Right atrium auricular region (tissue), 2 donors: Measurements from ENCODE around the gene CBR3. TPM values are rescaled to one million over a fixed set of nuclear protein-coding genes. Genes with fewer than 3 reads are reported as not detected.

ENCODE experiments used
- DNase-seq: peaks from one replicate; pipeline ENCODE4 v3.0.0-alpha.2; 2019; ENCODE audit warnings: low spot score
- H3K27ac ChIP-seq, 2 donors: fragments of 200-600 bp; sonication (generic); 1 replicate in 1 of 2; 2 replicates in 1 of 2; pipeline ENCODE4 v1.5.1; 2016 to 2019
- H3K27me3 ChIP-seq, 2 donors: fragments of 200-600 bp; sonication (generic); one replicate each; pipeline versions ENCODE4 v1.5.1 to v1.6.0; 2017 to 2019
- H3K36me3 ChIP-seq: fragments of 200-600 bp; sonication (generic); one replicate; pipeline ENCODE4 v1.5.1; 2016
- H3K4me1 ChIP-seq, 2 donors: fragments of 200-600 bp; sonication (generic); one replicate each; pipeline versions ENCODE4 v1.5.1 to v1.6.0; 2017 to 2019
- H3K4me3 ChIP-seq, 2 donors: fragments of 200-600 bp; sonication (generic); 1 replicate in 1 of 2; 2 replicates in 1 of 2; pipeline ENCODE4 v1.5.1; 2017 to 2019; ENCODE audit warnings: mild to moderate bottlenecking in 1 of 2, moderate library complexity in 1 of 2
- H3K9me3 ChIP-seq, 2 donors: fragments of 200-600 bp; sonication (generic); one replicate each; pipeline ENCODE4 v1.5.1; 2019
- total RNA-seq, 2 donors: library from RNA; depleted of rRNA; stranded (reverse); fragments of >200 nt; gene quantifications; one replicate each; pipeline ENCODE4 v1.1.0, GENCODE V29; 2016
- TF ChIP-seq, protein P1 (sequence below), 2 donors: fragments of 200-600 bp; sonication (generic); IDR thresholded peaks; one replicate each; pipeline ENCODE4 v1.5.1; 2019; ENCODE audit warnings: antibody characterized with exemption in 2 of 2

The CBR3 gene
- total RNA-seq, 2 donors from 2014 or later: 1.8 to 8.2 TPM

DNA sequence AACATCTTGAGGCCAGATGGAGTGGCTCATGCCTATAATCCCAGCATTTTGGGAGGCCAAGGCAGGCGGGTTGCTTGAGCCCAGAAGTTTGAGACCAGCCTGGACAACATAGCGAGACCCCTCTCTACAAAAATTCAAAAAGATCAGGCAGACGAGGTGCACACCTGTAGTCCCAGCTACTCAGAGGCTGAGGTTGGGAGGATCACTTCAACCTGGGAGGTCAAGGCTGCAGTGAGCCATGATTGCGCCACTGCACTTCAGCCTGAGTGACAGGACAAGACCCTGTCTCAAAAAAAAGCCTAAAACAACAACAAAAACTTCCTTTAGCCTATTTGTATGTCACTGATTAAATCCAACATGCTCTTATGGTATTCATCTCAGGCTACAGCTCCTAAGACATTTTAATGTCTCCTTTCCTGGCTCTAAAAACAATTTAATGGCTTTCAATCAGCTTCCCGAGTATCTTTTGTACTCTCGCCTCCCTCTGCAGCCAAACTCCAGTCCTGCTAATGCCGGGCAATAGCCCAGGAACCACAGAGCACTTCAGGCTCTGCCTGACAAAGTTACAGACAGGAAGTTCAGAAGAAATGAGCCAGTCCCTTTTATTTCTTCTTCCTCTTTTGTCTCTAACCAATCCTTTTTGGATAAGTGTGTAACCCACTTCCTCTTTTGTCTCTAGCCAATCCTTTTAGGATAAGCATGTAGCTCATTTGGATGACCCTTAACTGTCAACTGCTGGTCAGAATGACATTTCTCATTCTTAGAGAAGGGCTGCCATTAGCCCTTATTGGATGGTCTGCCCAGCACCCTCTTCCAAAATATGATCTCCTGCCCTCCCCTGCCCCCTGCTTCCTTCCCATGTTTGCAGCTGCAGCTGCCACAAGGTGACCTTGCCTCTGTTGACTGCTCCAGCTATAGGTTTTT, 15.2 kb downstream of the CBR3 start:
- Histone ChIP-seq H3K4me1 (peaks cover 0 to 14% of the 10 kb centered on the region in 2 donors), H3K36me3 (no peaks in the 10 kb centered on the region), H3K9me3 (no peaks in the 10 kb centered on the region), H3K27me3 (no peaks in the 10 kb centered on the region), H3K4me3 (no peak overlapping the region), H3K27ac (peak overlapping the region; percentile 29 to 30)
- TF ChIP-seq, protein P1, sequence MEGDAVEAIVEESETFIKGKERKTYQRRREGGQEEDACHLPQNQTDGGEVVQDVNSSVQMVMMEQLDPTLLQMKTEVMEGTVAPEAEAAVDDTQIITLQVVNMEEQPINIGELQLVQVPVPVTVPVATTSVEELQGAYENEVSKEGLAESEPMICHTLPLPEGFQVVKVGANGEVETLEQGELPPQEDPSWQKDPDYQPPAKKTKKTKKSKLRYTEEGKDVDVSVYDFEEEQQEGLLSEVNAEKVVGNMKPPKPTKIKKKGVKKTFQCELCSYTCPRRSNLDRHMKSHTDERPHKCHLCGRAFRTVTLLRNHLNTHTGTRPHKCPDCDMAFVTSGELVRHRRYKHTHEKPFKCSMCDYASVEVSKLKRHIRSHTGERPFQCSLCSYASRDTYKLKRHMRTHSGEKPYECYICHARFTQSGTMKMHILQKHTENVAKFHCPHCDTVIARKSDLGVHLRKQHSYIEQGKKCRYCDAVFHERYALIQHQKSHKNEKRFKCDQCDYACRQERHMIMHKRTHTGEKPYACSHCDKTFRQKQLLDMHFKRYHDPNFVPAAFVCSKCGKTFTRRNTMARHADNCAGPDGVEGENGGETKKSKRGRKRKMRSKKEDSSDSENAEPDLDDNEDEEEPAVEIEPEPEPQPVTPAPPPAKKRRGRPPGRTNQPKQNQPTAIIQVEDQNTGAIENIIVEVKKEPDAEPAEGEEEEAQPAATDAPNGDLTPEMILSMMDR (IDR thresholded peaks at IDR 0.05): no peak
- DNase-seq: no peak

DNA sequence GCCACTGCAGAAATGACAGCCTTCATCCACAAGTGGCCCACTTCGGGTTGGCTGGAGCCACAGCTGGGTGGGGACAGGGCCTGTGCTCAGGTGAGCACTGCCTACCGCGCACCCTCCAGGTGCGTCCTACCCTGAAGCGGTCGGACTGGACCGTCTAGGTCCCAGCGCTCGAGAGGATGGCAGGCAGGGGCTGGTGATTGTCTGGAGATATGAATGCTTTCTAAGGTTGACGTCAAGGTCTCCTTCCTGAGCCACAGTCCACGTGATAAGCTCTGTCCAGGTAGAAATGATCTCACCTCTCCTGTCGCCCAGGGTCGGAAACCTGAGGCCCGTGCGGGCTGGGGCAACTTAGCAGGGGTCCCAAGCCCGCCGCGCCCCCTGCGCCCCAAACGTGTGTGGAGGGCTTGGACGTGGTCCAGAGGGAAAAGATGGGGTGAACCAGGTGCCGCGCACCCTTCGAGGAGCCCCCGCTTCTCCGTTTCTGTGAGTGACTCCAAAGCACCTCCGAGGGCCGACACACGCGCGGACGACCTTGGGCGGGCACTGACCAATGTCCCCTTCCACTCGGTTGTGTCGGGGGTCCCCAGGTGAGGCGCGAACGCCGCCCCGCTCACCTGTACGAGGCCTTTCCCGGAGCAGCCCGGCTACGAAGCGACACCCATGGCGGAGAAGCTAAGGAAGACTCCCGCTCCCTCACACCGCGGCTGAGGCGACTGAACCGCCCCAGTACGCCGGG, 20.9 kb downstream of the CBR3 start:
- no peaks in the 10 kb centered on the region for H3K36me3 ChIP-seq
- H3K4me1 ChIP-seq: peaks cover 0 to 16% of the 10 kb centered on the region in 2 donors
- DNase-seq: no peak
- peak overlapping the region; percentile 66 to 81 for H3K27ac ChIP-seq
- H3K27me3 ChIP-seq: no peaks in the 10 kb centered on the region
- H3K4me3 ChIP-seq: peak overlapping the region; percentile 66 to 86
- H3K9me3 ChIP-seq: no peaks in the 10 kb centered on the region
- TF ChIP-seq, protein P1 (IDR thresholded peaks at IDR 0.05): no peak

- TF ChIP-seq, protein P1 (IDR thresholded peaks at IDR 0.05): no peak
- DNase-seq: peak; percentile 100
- Histone ChIP-seq H3K9me3 (no peaks in the 10 kb centered on the region), H3K4me1 (peaks cover 0 to 16% of the 10 kb centered on the region in 2 donors), H3K27ac (peak overlapping the region; percentile 81 to 84), H3K27me3 (no peaks in the 10 kb centered on the region), H3K4me3 (peak overlapping the region; percentile 91 to 99), H3K36me3 (no peaks in the 10 kb centered on the region)
These were observed 21.5 kb downstream of the CBR3 start for GRCh38 chr21:36156339-36156814.

DNA sequence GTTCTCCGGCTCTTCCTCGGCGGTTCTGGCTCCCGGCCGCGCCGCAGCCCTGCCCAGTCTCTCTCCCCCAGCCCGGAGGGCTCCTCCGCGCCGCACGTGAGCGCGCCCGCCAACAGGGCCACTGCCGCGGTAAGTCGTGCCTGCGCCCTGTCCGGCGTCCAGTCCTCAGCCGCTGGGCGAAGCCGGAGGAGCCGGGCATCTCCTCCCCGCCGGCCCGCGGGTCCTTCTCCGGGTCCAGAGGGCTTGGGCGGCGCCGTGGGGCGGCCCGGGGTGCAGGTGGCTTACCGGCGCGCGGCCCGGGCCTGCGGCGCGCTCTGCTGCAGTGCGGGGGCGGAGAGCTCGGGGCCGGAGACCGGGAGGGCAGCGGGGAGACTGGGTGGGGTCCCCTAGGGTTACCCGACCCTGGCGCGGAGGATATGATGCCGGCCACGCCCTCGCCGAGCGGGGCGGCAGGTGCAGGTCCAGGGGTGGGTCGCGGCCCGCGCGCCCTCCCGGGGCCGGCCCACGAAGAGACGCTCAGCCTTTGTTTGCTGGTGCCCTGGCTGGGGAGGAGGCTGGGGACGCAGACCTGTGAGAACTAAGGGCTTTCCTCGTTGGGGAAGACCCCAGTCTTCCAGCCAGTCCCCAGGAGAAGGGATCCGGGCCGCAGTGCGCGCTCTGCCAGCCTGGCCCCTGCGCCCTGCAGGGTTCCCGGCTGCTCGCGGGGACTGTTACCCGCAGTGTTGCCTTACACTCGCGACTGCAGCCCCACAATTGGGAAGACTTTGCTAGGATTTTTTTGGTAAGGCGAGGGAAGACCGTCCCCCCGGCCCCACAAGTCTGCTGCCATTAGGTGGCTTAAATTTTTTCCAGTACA, 22.2 kb downstream of the CBR3 start, which contains the start of gene DOP1B:
Gene DOP1B (plus strand): TSS at position 10 of the 856 bp plus-strand sequence. CDS start 7,910 bp downstream, outside the sequence.
- peak within 1 kb of the TSS; percentile 81 to 84 for H3K27ac ChIP-seq

More for the DNA sequence above, 22.2 kb downstream of the CBR3 start, which contains the start of gene DOP1B:
- H3K9me3 ChIP-seq: no peaks in the 10 kb centered on the region
- no peak for DNase-seq
- no peaks in the 10 kb centered on the region for H3K36me3 ChIP-seq
- peaks cover 0 to 16% of the 10 kb centered on the region in 2 donors for H3K4me1 ChIP-seq
- TF ChIP-seq, protein P1 (IDR thresholded peaks at IDR 0.05): peak in 1 of 2 donors; percentile 9
- no peaks in the 10 kb centered on the region for H3K27me3 ChIP-seq
- peak within 1 kb of the TSS; percentile 91 to 99 for H3K4me3 ChIP-seq
